NCI-H2029 treated with DMSO at 0.1 percent for 48 hours (cell line): ENCODE results near the gene ROMO1.

Experiments
- DNase-seq: peaks from one replicate; lab custom pipeline; 2025; lab: John Stamatoyannopoulos, UW

The ROMO1 gene

DNA sequence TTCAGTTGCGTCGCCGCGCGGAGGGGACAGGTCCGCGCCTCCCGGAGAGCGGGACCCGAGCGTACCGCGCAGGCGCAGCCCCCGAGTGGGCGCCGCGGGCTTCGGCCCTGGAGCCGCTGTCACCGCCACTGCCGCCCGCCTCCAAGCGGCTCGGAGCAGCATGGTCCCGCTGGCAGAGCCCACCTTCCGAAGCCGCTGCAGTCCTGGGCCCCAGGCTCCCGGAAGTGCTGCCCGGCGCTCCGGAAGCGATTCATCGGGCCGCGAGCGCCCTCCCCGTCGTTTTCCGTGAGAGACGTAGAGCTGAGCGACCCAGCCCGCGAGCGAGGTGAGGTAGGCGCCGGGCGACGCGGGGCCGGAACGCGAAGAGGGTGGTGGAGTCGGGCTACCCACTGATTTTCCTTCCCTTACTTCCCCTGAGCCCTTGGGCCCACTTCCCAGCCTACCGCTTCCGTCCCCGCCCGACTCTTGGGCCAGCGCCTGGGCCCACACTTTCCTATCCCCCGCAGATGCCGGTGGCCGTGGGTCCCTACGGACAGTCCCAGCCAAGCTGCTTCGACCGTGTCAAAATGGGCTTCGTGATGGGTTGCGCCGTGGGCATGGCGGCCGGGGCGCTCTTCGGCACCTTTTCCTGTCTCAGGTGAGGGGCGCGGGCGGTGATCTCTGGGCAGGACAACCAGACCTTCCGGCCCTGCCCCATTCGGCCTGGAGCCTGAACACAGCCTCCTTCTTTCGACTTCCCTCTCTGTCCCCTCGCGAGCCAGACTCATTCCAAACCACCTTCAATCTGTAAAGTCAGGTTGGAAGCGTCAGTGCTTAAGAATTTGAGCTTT is at the start of gene ROMO1, which contains the start of gene NFS1:
ROMO1 (plus strand) TSS at position 279 of the 830 bp plus-strand sequence; CDS start at position 507, 228 bp downstream.
NFS1 (minus strand) TSS at position 226 of the 830 bp plus-strand sequence; CDS start at position 162, 64 bp downstream.
- peak; percentile 45 for DNase-seq

DNA sequence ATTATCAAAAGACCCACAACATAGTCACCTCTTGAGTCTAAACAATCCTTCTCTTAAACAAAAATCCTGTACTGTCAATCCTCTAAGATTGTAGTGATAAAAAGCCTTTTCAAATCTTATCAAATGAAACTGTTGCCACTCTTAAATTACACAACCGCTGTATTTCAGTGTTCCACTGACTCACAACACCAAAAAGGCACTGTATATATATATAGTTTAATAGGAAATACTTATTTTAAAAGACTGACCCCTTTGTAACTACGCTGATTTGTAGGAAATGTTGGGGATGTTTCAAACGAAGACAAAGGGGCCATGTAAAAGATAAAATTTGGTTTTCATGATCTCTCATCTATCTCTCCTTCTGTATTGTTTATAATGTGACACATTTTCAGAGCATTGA is 48.6 kb upstream of the ROMO1 start:
- DNase-seq = no peak

DNA sequence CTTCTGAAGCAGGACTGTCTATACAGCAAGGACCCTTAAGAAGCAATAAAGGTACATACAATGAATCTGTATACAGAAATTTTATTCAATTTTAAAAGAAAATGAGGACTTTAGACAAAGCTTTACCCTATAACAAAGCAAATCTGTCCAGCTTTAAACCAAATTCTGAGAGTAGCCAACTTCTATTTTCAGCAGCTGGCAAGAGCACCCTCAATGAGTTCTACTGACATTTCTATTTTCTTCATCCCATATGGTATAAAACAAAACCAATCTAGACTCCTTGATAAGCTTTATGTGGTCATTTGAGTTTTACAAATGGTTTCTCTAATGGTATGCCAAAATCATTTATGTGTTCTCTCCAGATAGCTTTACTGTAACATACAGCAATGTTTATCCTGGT is 47.2 kb upstream of the ROMO1 start:
- DNase-seq = no peak

DNA sequence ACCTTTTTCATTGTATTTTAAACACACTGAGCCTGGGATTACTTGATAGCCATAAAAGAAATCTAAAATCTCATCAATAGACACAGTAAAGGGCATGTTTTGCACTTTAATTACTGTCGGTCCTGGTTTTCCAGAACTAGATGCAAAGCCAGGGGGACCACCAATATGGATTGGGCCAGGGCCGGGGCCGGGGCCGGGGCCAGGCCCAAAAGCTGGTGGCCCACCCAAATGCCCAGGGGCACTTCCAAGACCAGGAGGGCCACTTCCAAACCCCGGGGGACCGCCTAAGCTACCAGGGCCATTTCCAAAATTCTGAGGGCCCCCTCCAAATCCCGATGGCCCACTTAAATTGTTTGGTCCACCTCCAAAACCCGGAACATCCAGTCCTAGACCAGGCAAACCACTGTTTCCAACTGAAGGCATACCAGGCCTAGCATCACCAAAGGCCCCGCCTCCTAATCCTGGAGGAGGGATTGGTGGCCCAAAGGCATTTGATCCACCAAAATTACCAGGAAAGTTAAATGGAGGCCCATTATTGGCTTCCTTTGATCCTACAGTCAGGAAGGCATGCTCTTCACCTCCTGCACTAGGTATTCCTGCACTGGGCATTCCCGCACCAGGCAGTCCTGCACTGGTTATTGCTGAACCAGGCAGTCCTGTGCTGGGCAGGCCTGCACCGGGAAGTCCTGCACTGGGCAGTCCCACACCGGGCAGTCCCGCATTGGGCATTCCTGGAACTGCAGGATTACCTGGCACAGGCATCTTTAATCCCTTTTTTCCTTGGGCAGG is 46.4 kb upstream of the ROMO1 start:
- DNase-seq = no peak

DNA sequence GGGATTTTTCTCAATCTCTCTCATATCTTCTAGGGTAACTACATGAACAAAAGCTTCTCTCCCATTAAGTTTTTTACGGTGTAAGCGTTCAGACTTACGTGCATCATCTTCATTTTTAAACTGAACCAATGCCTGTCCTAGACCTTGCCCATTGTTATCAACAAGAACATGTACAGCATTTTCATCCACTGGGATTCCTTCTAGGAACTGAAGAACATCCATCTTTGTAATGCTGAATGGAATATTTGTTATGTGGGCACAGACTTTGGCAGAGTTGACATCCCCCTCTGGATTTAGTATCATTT is 45.8 kb upstream of the ROMO1 start:
- no peak for DNase-seq

DNA sequence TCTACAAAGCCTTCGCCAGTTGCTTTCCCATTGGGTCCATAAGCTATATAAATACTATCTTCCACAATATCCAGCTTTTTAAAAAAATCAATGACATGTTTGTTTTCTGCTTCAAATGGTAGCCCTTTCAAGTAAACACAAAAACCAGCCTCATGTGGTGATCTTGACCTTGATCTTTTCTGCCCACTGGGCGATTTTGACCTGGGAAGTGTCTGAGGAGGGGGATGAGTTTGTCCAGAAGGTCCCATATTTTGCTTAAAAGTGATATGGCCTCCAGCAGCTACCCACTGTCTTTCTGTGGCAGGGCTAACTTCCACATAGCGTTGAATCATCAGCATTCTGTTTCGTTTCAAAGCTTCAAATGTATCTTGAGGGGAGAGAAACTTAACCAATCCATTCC is 45.3 kb upstream of the ROMO1 start:
- DNase-seq = no peak

DNA sequence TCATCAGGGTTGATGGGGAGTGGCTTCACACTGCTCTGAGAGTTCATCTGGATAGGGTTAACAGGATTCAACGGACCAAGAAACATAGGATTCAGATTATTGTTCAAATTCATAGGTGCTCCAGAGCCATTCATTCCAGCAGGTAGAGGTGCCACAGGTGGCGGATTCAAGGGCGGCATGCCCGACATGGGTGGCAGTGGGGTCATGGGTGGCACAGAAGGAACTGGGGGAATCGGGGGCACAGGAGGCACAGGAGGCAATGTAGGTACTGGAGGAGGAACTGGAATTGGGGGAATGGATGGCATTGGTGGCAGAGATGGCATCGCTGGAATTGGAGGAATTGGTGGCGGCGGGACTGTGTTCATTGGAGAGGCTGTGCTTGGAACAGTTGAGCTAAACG is 44.8 kb upstream of the ROMO1 start:
- no peak for DNase-seq

DNA sequence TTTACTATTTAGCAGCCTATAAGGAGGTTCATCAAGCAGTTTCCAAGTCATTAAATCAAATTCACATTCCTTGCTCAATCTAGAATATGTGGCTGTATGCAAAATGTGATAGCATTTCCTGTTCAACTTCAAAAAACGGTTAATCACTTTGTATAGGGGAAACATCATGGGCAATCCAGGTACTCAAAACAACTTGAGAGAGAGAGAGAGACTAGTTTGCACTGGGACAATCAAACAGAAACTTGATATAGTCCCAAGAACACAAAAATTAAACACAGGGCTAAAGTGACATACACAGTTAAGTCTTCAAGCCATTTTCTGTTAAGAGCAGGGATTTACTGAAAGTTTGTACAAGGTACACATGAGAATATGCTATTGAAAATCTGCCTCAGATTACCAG is 41.9 kb upstream of the ROMO1 start:
- peak; percentile 8 for DNase-seq

DNA sequence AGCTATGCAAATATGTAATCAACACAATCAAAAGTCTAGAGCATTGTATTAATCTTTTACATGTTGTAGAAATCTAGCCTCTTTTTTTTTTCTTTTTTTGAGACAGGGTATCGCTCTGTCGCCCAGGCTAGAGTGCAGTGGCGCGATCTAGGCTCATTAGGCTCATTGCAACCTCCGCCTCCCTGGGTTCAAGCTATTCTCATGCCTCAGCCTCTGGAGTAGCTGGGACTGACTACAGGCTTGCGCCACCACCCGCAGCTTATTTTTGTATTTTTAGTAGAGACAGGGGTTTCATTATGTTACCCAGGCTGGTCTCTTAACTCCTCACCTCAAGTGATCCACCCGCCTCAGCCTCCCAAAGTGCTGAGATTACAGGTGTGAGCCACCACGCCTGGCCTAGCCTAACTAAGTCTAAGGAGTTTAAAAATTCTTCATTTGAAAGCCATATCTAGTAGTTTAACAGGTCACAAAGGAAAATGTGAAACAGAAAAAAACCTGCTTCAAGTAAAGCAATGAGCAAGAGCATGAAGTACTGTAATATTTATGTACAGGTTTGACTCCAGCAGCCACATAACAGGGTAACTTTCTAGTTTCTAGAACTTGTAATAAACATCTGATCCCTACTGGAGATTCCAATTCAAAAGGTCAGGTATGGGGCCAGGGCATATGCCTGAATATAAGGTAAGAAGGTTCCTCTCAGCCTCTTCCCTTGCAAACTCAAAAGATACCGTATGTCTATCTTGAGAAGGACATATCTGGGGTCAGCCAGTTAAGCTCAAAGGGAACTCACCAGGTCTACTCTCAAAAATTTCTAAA is 38.9 kb upstream of the ROMO1 start:
- DNase-seq = no peak

DNA sequence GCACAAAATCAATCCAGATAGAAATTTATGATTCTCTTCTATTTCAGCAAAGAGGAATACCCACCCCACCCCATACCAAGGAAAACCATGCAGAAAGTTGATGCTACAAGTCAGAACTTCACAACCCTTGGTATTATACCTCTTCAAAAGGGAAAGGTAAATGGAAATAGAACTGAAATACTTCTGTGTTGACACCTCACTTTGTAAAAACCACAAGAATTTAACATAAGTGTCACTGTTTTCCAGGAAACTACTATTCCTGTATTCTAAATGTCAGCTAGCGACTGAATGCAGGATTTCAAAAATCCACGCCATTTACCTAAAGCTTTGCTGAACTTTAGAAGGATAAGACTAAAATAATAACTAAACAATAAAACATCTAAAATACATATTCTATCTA is 38.2 kb upstream of the ROMO1 start:
- no peak for DNase-seq

DNA sequence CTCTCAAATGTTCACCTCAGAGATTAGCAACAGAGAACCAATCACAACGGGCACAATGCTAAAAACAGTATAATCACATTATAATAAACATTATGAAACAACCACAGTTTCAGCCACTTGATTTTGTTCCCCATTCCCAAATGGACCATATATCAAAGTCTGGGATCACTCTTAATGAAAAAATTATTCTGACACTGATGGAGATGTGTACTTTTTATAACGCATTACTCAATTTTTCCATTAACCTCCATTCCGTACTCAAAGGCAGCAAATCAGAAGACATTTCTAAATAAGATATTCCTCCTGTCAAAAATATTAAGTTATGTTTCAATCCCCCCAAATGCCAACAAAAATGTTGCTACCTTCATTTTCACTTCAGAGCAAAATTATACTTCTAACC is 37.3 kb upstream of the ROMO1 start:
- no peak for DNase-seq

DNA sequence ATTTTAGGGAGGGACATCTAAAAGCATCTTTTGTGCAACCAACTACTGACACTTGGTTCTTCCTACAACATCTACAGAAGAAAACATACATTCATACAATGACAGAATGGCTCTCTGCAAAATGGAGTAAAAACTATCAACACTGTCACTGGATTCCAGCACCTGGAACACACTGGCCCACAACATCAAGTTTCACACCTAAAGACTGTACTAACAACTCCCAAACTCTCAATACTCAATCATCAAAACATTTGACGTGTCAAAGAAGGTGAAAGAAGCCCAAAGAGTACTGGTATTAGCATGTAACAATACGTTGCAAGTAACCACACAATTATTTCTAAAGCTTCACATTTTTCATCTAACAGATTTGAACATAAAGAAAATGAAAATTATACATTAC is 36.7 kb upstream of the ROMO1 start:
- no peak for DNase-seq

DNA sequence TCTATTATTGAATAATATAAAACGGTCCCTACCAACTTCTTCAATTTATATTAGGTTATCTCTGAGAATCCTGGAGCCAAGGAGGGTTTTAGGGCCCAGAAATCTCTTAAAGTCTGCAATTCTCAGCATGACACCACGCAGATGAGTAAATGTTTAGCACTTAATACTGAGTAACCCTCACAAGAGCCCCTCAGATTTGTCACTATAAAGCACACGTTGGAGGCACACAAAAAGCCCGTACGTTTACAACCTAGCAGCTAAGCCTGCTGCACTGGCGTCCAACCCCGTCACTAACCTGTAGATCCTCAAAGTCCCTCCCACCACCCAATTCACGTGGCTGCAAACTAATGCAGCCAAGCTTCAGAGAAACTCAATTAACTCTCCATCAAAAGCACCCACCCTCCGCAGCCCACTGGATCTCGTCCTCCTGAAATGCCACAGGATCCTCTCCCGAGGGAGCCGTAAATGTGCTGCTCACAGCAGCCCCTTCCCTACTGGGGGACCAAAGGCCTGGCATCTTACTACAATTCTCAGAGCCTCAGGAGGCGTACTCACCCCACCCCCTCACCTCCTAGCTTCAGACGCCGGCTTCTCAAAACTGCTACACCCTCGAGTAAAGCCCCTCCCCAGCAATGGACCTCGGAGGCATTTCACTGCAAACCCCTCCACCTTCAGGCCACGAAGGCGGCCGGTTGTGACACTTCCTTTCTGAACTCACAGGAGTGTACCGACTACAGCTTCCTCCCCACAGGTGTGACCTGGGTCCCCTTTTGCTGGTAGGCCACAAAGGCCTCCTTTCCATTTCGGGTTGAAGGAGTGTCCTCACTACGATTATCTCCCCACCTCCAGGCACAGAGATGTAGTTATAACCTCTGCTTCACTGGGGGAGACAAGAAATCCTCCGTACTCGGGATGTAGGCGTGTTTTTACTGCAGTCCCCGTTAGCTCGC is 35.4 kb upstream of the ROMO1 start:
- peak; percentile 13 for DNase-seq

DNA sequence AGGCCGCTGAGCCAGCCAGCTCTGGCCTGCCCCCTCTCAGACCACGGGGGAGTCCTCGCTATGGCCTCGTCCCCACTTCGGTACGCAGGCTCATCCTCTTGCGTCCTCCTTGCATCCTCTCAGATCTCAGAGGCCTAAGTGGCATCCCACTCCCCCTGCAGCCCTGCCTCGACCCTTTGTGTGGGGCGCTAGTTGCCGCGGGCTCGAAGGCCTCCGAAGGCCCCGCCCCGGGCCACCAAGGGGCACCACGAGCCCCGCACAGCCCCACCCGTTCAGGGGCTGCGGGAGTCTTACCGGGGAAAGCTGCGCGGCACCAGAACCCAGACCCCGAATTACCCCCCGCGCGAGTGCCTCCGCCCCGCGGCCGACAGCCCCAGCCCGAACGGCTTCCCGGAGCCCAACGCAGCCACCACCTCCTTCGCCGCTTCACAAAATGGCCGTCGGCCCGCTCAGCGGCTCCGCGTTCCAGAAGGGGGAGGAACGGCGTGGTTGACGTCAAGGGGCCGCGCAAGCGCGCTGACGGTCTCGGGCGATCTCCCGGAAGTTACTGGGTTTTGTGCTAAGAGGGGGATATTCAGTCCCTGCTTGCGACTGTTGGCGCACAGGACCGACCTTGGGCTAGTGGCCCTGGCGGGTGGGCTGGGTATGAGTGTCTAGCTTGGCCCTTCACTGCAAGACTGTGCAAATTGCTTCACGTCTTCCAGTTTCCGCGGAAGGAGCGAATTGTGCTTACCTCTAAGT is 34.6 kb upstream of the ROMO1 start, which contains the start of the genes CPNE1 and RBM12:
CPNE1 (minus strand) TSS at position 435 of the 741 bp plus-strand sequence. CDS start 31,977 bp downstream, outside the sequence.
RBM12 (minus strand) TSS at position 435 of the 741 bp plus-strand sequence. CDS start 9,578 bp downstream, outside the sequence.
- peak; percentile 87 for DNase-seq

DNA sequence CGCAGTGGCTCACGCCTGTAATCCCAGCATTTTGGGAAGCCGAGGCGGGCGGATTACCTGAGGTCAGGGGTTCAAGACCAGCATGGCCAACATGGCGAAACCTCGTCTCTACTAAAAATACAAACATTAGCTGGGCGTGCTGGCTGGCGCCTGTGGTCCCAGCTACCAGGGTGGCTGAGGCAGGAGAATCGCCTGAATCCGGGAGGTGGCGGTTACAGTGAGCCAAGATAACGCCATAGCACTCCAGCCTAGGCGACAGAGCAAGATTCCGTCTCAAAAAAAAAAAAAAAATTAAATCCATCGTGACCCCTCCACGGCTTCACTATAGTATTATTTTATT is 33.3 kb upstream of the ROMO1 start:
- DNase-seq = no peak

DNA sequence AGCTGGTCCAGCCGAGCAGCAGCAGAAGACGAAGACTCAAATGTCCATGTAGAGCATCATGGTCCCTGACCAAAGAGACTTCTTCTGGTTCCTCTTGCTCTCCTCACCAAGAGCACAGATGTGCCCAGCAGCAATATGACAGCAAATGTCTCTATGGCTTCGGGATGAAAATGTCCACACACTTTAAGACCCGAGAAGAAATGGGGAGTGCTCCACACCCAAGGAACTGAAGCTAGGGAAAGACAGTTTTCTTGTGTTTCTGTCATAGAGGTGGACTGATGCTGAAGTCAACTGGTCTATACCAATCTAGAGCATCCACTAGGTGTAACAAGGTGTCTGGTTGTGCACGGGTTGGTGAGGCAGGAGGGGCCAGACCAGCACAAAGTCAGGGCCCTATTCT is 30.0 kb upstream of the ROMO1 start:
- DNase-seq = no peak

DNA sequence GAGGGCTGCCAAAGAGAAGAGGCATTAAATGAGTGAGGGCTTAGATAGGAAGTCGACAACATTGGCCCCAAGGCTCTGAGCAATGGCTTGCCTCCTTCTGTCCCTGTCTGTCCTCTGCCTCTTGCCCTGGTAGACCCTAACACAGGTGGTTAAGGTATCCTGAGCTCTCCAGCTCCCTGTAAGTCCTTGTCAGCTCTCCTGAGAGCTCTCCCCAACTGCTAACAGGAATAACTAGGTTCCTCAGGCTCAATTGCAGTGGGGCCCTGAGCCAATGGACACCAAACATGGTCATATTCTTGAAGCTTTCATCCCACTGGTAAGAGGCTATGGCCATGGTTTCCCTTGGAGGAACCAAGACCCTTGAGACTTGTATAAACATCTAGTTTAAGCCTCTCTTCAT is 29.5 kb upstream of the ROMO1 start:
- DNase-seq = no peak

DNA sequence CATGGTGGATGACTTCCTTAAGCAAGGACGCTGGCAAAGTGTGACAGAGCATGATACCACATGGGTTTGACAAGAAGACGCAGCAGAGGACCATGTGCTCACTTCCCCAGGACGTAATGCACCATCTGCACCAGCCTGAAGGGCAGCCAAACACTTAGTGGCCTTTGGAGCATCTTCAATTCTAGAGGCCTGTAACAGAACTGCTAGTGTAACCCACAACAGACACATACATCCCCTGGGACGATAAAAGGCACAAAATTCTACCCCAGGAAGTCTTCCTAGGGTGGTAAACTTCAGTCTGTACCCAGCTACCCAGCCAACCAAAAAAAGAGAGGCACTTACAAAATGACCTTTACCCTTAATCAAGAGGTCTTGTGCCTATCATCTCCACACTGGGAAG is 25.3 kb upstream of the ROMO1 start:
- no peak for DNase-seq

DNA sequence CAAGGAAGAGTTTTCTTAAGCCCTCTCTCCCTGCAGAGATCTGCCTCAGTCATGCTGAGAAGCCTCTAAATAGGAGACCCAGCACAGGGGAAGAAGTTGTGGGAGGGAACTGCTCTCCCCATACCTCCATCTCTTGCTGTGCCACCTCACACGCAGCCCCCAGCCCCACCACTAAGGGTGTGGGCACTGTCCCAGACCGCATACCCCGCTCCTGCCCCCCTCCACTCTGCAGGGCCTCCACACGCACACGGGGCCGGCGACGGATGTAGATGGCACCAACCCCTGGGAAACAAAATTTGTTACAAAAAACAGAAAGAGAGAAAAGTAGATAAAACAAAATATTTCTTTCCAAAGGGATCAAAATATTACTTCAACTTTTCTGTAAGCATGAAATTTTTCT is 24.3 kb upstream of the ROMO1 start:
- no peak for DNase-seq

DNA sequence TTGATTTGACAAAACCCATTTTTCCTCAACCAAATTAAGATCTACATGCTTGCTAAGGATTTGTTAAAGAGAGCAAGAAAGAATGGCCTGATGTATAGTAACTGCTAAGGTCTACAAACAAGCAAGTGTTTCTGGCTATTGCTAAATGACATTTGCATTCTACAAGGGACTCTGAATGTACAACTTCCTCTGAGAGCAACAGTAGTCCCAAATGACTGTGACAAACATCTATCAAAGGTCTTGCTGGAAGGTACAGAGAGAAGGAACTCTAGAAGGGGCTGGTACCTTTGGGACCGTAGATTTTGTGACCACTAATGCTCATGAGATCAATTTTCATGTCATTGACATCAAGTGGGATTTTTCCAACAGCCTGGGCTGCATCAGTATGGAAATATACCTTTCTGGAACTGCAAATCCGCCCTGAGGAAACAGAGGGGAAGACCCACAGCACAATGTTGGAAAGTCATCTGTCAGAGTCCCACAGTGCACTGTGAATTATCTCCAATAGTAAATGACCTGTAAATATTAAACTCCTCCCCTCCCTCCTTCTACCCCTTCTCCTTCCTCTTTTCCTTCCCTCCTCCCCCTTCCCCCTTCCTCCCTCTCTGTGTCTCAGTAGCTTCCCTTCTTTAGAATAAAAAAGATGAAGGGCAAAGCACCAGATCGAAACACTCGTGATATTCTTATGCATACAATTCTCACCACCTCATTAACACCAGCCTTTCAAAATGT is 18.6 kb upstream of the ROMO1 start:
- DNase-seq = no peak
